ENCODE results near the gene FTCD.
"Not testable (repeated sequence)": the region's sequence is repeated elsewhere in the genome, so short reads cannot be mapped to it uniquely, and the experiment has no call there.

The FTCD gene

GRCh38 chr21:46155514-46156377, at the start of gene FTCD:
TSS of gene FTCD (minus strand) at chr21:46155579. CDS start at chr21:46155523, 56 bp downstream.
- DNase-seq = no peak

GRCh38 chr21:46205166-46205565, 49.8 kb upstream of the FTCD start:
- no peak for DNase-seq

GRCh38 chr21:46203203-46203600, 47.8 kb upstream of the FTCD start:
- DNase-seq = no peak

- DNase-seq = no peak
Measured at GRCh38 chr21:46202592-46203202, 47.3 kb upstream of the FTCD start.

GRCh38 chr21:46200877-46201803, 45.8 kb upstream of the FTCD start:
- not testable (repeated sequence) for DNase-seq

- DNase-seq = no peak
Measured at GRCh38 chr21:46199436-46200373, 44.3 kb upstream of the FTCD start.

GRCh38 chr21:46196733-46197132, 41.4 kb upstream of the FTCD start:
- DNase-seq = peak; percentile 37

GRCh38 chr21:46195595-46196195, 40.3 kb upstream of the FTCD start:
- peak; percentile 15 for DNase-seq

GRCh38 chr21:46194374-46195334, 39.3 kb upstream of the FTCD start:
- DNase-seq = peak; percentile 49

GRCh38 chr21:46193829-46194373, 38.5 kb upstream of the FTCD start:
- peak; percentile 17 for DNase-seq

- peak; percentile 45 for DNase-seq
Measured at GRCh38 chr21:46191686-46192575, 36.6 kb upstream of the FTCD start.

GRCh38 chr21:46191257-46191685, 35.9 kb upstream of the FTCD start:
- peak; percentile 42 for DNase-seq

- DNase-seq = peak; percentile 45
Measured at GRCh38 chr21:46190491-46191131, 35.2 kb upstream of the FTCD start.

GRCh38 chr21:46189959-46190490, 34.6 kb upstream of the FTCD start:
- no peak for DNase-seq

GRCh38 chr21:46189213-46189958, 34.0 kb upstream of the FTCD start:
- DNase-seq = peak; percentile 26

- peak; percentile 52 for DNase-seq
Measured at GRCh38 chr21:46188226-46189212, 33.1 kb upstream of the FTCD start.

All from activated CD8-positive, alpha-beta memory T cell treated with anti-CD3 and anti-CD28 coated beads for 24 hours (primary cell).